NCI-H748 (cell line): ENCODE results near the gene EPHB1.

Experiments
- DNase-seq: peaks from one replicate; lab custom pipeline; 2025; ENCODE audit not compliant: unreplicated experiment; lab: John Stamatoyannopoulos, UW

EPHB1 gene

GRCh38 chr3:134846911-134847317 is 51.9 kb downstream of the EPHB1 start:
- DNase-seq, result no peak

GRCh38 chr3:134847349-134847748 is 52.3 kb downstream of the EPHB1 start:
- DNase-seq, result no peak

- no peak for DNase-seq
These were observed 54.5 kb downstream of the EPHB1 start for GRCh38 chr3:134849561-134849960.

GRCh38 chr3:134850761-134851160 is 55.7 kb downstream of the EPHB1 start:
- DNase-seq, result no peak

- DNase-seq, result no peak
These were observed 57.1 kb downstream of the EPHB1 start for GRCh38 chr3:134852132-134852531.

- DNase-seq, result no peak
These were observed 57.9 kb downstream of the EPHB1 start for GRCh38 chr3:134852893-134853351.

GRCh38 chr3:134854254-134854653 is 59.2 kb downstream of the EPHB1 start:
- no peak for DNase-seq

GRCh38 chr3:134857356-134857755 is 62.3 kb downstream of the EPHB1 start:
- no peak for DNase-seq

- DNase-seq, result no peak
These were observed 62.8 kb downstream of the EPHB1 start for GRCh38 chr3:134857776-134858362.

- peak; percentile 80 for DNase-seq
These were observed 63.5 kb downstream of the EPHB1 start for GRCh38 chr3:134858441-134859035.

GRCh38 chr3:134859341-134859740 is 64.3 kb downstream of the EPHB1 start:
- no peak for DNase-seq

GRCh38 chr3:134860141-134860540 is 65.1 kb downstream of the EPHB1 start:
- no peak for DNase-seq

GRCh38 chr3:134863915-134864314 is 68.9 kb downstream of the EPHB1 start:
- DNase-seq, result no peak

GRCh38 chr3:134864636-134865035 is 69.6 kb downstream of the EPHB1 start:
- DNase-seq, result no peak

- DNase-seq, result no peak
These were observed 72.2 kb downstream of the EPHB1 start for GRCh38 chr3:134867277-134867676.

- DNase-seq, result peak; percentile 85
These were observed 74.2 kb downstream of the EPHB1 start for GRCh38 chr3:134869153-134869726.

GRCh38 chr3:134871818-134872217 is 76.8 kb downstream of the EPHB1 start:
- DNase-seq, result no peak

- DNase-seq, result no peak
These were observed 77.7 kb downstream of the EPHB1 start for GRCh38 chr3:134872440-134873388.

GRCh38 chr3:134873789-134874188 is 78.7 kb downstream of the EPHB1 start:
- DNase-seq, result no peak

GRCh38 chr3:134874737-134875413 is 79.8 kb downstream of the EPHB1 start:
- peak; percentile 80 for DNase-seq

- DNase-seq, result no peak
These were observed 81.8 kb downstream of the EPHB1 start for GRCh38 chr3:134876836-134877235.
